ENCODE data around the gene UTP11.

Gene UTP11

DNA sequence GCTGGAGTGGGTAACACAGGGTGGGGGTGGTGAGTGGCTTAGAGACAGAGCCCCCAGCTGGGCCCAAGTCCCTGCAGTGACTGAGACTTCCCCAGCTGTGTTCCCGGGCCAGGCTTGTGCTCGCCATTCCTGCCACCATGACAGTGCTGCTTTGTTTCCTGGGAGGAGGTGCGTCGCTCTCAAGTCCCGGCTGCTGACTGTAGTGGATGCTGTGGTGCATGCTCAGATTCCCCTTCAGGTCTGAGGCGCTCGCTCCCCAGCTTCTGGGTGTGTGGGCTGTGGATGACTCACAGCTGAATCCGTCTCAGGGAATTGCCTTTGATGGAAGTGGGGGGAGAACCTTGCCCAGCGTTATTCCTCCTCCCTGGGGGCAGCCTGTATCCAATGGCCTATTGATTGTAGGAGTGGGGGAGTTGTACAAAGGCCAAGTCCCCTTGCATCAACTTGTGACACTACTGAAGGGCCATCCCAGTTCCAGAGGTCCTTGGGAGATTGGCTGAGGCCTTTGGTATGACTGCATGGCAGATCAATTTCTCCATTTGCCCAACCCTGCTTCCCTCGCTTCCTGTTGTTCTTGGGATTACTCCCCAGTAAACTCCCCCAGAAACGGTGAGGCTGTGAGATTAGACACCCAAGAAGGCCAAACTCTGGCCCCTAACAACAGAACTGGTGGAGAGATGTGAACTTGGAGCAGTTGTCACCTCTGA is 51.8 kb downstream of the UTP11 start:
- in situ Hi-C loops (cut with HindIII; ENCODE audit: low sequenced_read_pairs): loop anchor here (25.0 kb wide), 1 partner anchor 423 kb away; no protein-coding TSS in a partner anchor

DNA sequence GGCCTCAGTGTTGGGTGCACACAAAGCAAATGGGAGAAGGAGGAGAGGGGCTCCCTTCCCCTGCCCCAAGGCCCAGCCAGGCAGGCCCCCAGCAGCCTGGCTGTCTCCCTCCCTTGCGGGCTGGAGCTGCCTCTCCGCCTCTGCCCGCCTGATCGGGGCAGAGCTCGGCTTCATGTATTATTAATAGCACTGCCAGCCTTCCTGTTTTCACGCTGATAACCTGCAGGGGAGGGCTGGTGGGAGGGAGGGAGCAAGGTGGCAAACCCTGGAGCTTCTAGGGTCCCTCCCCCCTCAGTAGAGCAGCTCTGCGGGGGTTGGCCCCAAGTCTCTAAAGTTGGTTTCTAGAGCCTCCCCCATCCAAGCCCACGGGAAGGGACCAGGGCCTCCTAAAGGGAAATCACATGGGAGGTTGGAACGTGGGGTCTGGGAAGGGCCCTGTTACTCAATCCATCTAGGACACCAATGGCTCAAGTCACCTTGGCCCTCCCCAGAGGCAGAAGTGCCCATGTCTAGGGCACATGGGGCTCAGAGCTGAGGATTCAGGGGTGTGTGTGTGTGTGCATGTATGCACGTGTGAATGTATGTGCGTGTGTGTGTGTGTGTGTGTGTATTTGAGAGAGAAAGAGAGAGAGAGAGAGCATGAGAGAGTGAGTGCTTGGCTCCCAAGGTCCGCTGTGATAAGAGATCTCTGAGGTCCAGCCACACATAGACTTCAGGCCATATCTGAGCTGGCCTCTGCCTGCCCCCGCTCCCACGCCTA is 55.9 kb downstream of the UTP11 start:
- in situ Hi-C loops (cut with HindIII; ENCODE audit: low sequenced_read_pairs): loop anchor here (25.0 kb wide), 1 partner anchor 419 kb away; no protein-coding TSS in a partner anchor

DNA sequence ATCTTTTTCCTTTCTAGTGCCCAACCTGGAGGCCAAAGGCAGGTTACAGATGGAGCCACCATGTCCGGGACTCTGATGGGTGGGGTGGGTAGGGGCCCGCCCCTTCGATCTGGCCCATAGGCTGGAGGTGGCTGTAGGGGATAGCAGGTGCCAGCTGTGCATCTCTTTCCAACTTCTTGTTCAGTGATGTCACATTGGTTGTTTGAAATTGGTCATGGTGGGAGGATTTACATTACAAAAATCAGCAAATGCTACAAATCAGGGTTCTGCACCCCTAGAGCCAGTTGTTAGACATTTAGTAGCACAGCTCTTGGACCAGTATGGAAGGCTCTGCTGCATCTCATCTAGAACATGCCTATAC is 56.4 kb downstream of the UTP11 start:
- in situ Hi-C loops (cut with HindIII; ENCODE audit: low sequenced_read_pairs): loop anchor here (25.0 kb wide), 1 partner anchor 418 kb away; no protein-coding TSS in a partner anchor

DNA sequence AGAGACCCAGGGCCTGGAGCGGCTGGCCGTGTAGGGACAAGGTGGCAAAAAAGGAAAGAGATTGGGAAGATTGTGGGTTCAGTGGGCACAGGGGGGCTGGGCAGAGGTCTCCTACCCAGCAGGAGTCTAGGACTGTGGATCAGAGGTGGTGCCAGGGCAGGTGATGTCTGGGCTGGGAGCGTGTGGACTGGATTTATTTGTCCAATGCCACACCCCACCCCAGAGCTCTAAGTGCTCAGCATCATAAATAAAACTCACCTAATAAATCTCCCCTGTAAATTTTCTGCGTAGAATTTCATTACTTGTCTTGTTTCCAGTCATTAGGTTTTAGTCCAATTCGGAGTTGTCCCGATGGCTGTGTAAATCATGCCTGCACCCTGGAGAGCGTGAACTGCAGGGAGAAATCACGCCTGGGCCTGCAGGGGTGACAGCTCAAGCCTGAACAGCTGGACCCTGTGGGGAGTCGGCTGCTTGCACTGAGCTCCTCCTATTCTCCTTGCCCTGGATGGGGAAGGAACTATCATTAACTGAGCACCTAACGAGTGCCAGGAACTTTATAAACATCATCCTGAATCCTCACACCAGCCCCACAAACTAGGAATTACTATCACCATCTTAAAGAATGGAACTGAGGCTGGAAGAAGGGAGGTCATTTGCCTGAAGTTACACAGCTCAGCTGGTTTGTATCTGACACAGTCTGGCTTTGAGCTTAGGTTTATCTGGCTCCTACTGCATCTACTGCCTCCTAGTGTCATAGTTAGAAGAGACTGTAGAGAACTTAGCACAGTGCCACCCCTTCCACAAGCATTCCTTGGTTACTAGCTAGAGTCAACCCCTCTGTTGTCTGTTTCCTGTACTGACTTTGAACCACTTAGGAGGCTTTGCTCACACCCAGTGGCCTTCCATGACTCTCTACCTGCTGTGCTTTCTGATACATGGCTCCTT is 59.0 kb downstream of the UTP11 start:
- in situ Hi-C loops (cut with HindIII; ENCODE audit: low sequenced_read_pairs): loop anchor here (25.0 kb wide), 1 partner anchor 416 kb away; no protein-coding TSS in a partner anchor

DNA sequence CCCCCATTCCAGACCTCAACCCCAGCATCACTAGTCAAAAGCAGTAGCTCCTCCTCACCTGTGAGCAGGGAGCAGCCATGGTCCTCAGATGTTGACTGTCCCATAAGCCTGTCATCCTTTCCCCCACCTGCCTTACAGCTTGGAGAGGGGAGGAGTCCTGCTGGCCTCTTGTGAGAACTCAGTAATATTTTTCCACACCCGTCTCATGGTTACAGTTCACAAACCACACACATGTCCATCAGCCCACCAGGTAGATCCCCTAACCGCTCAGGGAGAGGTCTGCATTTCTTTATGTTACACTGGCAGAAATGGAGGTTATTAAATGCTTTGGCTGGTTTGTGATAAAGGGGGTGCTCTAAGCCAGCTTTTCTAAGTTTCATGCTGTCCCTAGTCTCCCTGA is 60.3 kb downstream of the UTP11 start:
- in situ Hi-C loops (cut with HindIII; ENCODE audit: low sequenced_read_pairs): loop anchor here (25.0 kb wide), 1 partner anchor 414 kb away; no protein-coding TSS in a partner anchor

DNA sequence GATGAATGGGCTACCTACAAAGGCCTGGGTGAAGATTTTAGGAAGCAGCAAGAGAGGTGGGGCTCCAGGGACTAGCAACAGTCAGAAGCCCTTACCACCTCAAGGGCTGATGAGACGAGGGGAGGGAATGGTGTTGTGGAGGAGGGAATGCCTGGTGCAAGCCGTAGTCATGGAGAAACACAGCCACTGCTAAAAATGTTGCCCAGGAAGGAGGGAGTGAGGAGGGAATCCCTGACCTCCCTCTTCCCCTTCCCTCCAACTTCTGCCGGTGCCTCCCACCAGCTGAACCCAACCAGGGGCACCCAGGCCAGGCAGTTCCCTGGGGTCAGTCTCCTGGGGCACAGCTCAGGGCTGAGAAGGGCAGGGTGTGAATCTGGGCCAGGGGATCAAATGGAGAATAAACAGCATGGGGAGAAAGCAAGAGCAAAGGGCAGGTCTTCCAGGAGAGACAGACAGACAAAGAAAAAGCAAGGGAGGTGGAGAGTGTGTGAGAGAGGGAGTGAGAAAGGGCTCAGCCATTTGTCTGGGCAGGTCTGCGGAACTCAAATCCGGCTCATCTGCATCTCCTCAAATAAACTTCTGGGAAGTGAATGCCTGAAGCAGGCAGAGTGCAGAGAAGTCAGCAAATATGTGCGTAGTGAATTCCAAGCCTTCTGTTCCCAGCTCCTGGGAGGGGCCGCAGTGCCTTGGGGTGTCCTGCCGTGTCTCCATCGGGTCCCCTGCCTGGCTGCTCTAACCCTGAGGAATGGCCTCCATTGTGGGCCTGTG is 61.2 kb downstream of the UTP11 start:
- in situ Hi-C loops (cut with HindIII; ENCODE audit: low sequenced_read_pairs): loop anchor here (25.0 kb wide), 1 partner anchor 414 kb away; no protein-coding TSS in a partner anchor

DNA sequence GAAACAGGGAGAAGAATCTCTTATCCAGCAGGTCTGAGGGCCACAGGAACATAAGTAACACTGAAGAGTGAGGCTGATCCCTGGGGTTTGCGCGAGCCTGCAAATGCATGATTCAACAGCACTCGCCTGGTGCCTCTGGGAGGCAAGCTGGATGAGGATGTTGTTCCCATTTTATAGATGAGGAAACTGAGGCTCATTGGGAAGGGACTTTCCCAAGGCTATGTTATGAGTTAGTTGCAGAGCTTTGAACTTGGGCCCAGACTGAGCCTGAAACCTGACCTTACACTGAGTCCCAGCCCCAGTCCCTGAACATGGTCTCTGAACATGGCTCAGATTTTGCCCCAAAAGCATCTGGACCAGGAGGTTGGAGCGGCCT is 61.8 kb downstream of the UTP11 start:
- in situ Hi-C loops (cut with HindIII; ENCODE audit: low sequenced_read_pairs): loop anchor here (25.0 kb wide), 1 partner anchor 413 kb away; no protein-coding TSS in a partner anchor

All from DLD1 (cell line).